Liver (tissue), 9 donors: ENCODE results near the gene PALD1. TPM values are rescaled to one million over a fixed set of nuclear protein-coding genes. Genes with fewer than 3 reads are reported as not detected.

Experiments
- DNase-seq: peaks from one replicate; pipeline ENCODE4 v3.0.0-alpha.2; 2017; ENCODE audit warnings: low spot score
- H3K27ac ChIP-seq, 2 donors: one replicate each; pipeline ENCODE4 v1.7.0; 2013; ENCODE audit warnings: inconsistent platforms in 2 of 2, low read length in 2 of 2, control low read depth in 1 of 2, low read depth in 1 of 2, mild to moderate bottlenecking in 1 of 2
- H3K27me3 ChIP-seq, 4 donors: one replicate each; pipeline versions ENCODE4 v1.6.1 to v1.7.0; 2013; ENCODE audit warnings: low read length in 3 of 4, inconsistent platforms in 1 of 4, mild to moderate bottlenecking in 1 of 4, moderate library complexity in 1 of 4; ENCODE audit not compliant: control insufficient read depth in 4 of 4, insufficient read depth in 4 of 4
- H3K36me3 ChIP-seq, 4 donors: one replicate each; pipeline versions ENCODE4 v1.6.1 to v1.7.0; 2013; ENCODE audit warnings: low read length in 3 of 4, mild to moderate bottlenecking in 3 of 4, low read depth in 1 of 4, moderate library complexity in 1 of 4; ENCODE audit not compliant: control insufficient read depth in 4 of 4, insufficient read depth in 3 of 4
- H3K4me1 ChIP-seq, 4 donors: one replicate each; pipeline versions ENCODE4 v1.6.1 to v1.7.0; 2013; ENCODE audit warnings: low read length in 3 of 4, mild to moderate bottlenecking in 3 of 4, moderate library complexity in 1 of 4; ENCODE audit not compliant: control insufficient read depth in 4 of 4, insufficient read depth in 4 of 4
- H3K4me3 ChIP-seq, 3 donors: one replicate each; pipeline versions ENCODE4 v1.6.1 to v1.7.0; 2013; ENCODE audit warnings: low read length in 3 of 3, control low read depth in 1 of 3, low read depth in 1 of 3, mild to moderate bottlenecking in 1 of 3
- H3K9ac ChIP-seq, 2 donors: one replicate each; pipeline ENCODE4 v1.7.0; 2013; ENCODE audit warnings: low read length in 2 of 2, mild to moderate bottlenecking in 2 of 2, moderate library complexity in 2 of 2, control low read depth in 1 of 2, low read depth in 1 of 2
- H3K9me3 ChIP-seq, 4 donors: one replicate each; pipeline versions ENCODE4 v1.6.1 to v1.7.0; 2013; ENCODE audit warnings: low read length in 3 of 4; ENCODE audit not compliant: control insufficient read depth in 4 of 4
- FOXA1 ChIP-seq: IDR thresholded peaks from 2 replicates; pipeline ENCODE4 v1.6.1; 2016; ENCODE audit warnings: antibody characterized with exemption
- GABPA ChIP-seq, 2 donors: IDR thresholded peaks in 1 of 2; conservative IDR thresholded peaks in 1 of 2; 2 replicates each; pipeline ENCODE4 v1.6.1; 2016; ENCODE audit warnings: antibody characterized with exemption in 2 of 2, mild to moderate bottlenecking in 1 of 2, moderate library complexity in 1 of 2
- HNF4G ChIP-seq: IDR thresholded peaks from 2 replicates; pipeline ENCODE4 v1.6.1; 2016; ENCODE audit warnings: antibody characterized with exemption
- JUND ChIP-seq, 2 donors: IDR thresholded peaks; 2 replicates each; pipeline ENCODE4 v1.6.1; 2016; ENCODE audit warnings: antibody characterized with exemption in 2 of 2
- NR2F2 ChIP-seq: IDR thresholded peaks from 2 replicates; pipeline ENCODE4 v1.6.1; 2016; ENCODE audit warnings: antibody characterized with exemption
- RAD21 ChIP-seq, 2 donors: IDR thresholded peaks; 2 replicates each; pipeline ENCODE4 v1.6.1; 2016; ENCODE audit warnings: antibody characterized with exemption in 2 of 2, mild to moderate bottlenecking in 2 of 2
- REST ChIP-seq: IDR thresholded peaks from 2 replicates; pipeline ENCODE4 v1.6.1; 2016; ENCODE audit warnings: antibody characterized with exemption, mild to moderate bottlenecking
- TAF1 ChIP-seq: conservative IDR thresholded peaks from 2 replicates; pipeline ENCODE4 v1.6.1; 2016; ENCODE audit warnings: antibody characterized with exemption, mild to moderate bottlenecking
- ZBTB33 ChIP-seq: IDR thresholded peaks from 2 replicates; pipeline ENCODE4 v1.6.1; 2016; ENCODE audit warnings: antibody characterized with exemption
- WGBS: extraction: QIAGEN DNeasy Blood & Tissue Kit; methylation state at CpG from one replicate; pipeline ENCODE4 v1.1.7; 2013; 5-methylcytosine and 5-hydroxymethylcytosine counted together
- polyA plus RNA-seq, 2 donors: library from polyadenylated mRNA; stranded (reverse) in 1 of 2; unstranded in 1 of 2; fragments of 200-250 nt in 1 of 2; fragments of >200 nt in 1 of 2; fragmentation: Nextera tagmentation in 1 of 2; extraction: Ambion mirVana in 1 of 2; gene quantifications; one replicate each; pipeline versions ENCODE4 v1.2.1 to v1.2.3, GENCODE V29; 2013 to 2015
- total RNA-seq, 2 donors: library from RNA; depleted of rRNA; stranded (reverse); fragments of >200 nt; gene quantifications; one replicate each; pipeline ENCODE4 v1.2.3, GENCODE V29; 2014
- TF ChIP-seq, protein P1 (sequence below): IDR thresholded peaks from 2 replicates; pipeline ENCODE4 v1.6.1; 2016; ENCODE audit warnings: antibody characterized with exemption
- TF ChIP-seq, protein P2 (sequence below): IDR thresholded peaks from 2 replicates; pipeline ENCODE4 v1.6.1; 2016; ENCODE audit warnings: antibody characterized with exemption
- donor health status: healthy.
- donor health status: healthy.
- donor health status: healthy.
- donor health status: healthy.
- donor health status: healthy.

PALD1 gene
- total and polyA plus RNA-seq, 4 donors, result 0.72 to 4.2 (median 1.4) TPM

DNA sequence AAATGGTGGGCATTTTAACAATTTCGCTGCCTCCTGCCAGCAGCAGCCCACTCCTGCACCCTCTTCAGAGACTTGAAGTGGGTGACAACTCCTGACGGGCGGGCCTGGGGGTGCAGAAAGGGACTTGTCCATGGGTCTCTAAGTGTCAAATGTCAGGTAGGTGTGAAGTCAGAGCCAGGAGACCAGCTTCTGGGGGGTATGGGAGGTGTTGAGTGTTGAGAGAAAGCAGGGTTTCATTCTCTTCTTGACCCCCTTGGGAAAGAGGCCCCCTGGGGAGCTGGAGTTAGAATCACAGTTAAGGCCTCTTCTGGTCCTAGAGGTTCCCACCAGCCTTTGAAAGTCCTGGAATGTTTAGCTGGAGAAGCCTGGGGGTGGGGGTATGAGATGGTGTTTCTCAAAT, 11.6 kb upstream of the PALD1 start:
- H3K9ac ChIP-seq, result no peak overlapping the region
- H3K36me3 ChIP-seq, result no peaks in the 10 kb centered on the region
- H3K4me3 ChIP-seq, result no peak overlapping the region
- no peak for TF ChIP-seq REST
- no peak for TF ChIP-seq HNF4G
- no peak for TF ChIP-seq ZBTB33
- no peak for TF ChIP-seq GABPA (IDR thresholded peaks at IDR 0.05 in 1 of 2, conservative IDR thresholded peaks at IDR 0.05 in 1 of 2)
- no peak for DNase-seq
- H3K4me1 ChIP-seq, result no peaks in the 10 kb centered on the region
- no peaks in the 10 kb centered on the region for H3K27me3 ChIP-seq
- no peak overlapping the region for H3K27ac ChIP-seq
- 83% methylated on average over 3 of the region's 3 CpGs for WGBS
- no peaks in the 10 kb centered on the region for H3K9me3 ChIP-seq

- no peak overlapping the region for H3K27ac ChIP-seq
- no peaks in the 10 kb centered on the region for H3K27me3 ChIP-seq
- no peak overlapping the region for H3K9ac ChIP-seq
- H3K9me3 ChIP-seq, result no peaks in the 10 kb centered on the region
- TF ChIP-seq, protein P1, sequence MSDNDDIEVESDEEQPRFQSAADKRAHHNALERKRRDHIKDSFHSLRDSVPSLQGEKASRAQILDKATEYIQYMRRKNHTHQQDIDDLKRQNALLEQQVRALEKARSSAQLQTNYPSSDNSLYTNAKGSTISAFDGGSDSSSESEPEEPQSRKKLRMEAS, result no peak
- no peak for TF ChIP-seq NR2F2
- TF ChIP-seq REST, result no peak
- TF ChIP-seq FOXA1, result no peak
- TF ChIP-seq RAD21 (IDR thresholded peaks at IDR 0.05), result no peak
- TF ChIP-seq, protein P2, sequence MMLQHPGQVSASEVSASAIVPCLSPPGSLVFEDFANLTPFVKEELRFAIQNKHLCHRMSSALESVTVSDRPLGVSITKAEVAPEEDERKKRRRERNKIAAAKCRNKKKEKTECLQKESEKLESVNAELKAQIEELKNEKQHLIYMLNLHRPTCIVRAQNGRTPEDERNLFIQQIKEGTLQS, result no peak
- TF ChIP-seq JUND (IDR thresholded peaks at IDR 0.05), result no peak
- no peak for TF ChIP-seq TAF1
- TF ChIP-seq HNF4G, result no peak
- H3K4me3 ChIP-seq, result no peak overlapping the region
- WGBS, result 70% methylated on average over 8 of the region's 8 CpGs
- peaks cover 0 to 5% (median 0%) of the 10 kb centered on the region in 4 donors for H3K4me1 ChIP-seq
- no peaks in the 10 kb centered on the region for H3K36me3 ChIP-seq
- DNase-seq, result no peak
These were observed 5.6 kb upstream of the PALD1 start for GRCh38 chr10:70472799-70473454.
